IMR-90 (cell line): ENCODE results near the gene IL37.
A peak's percentile ranks its signal among the peaks of the same experiment; 100 is the strongest.

Source experiments
- POLR2A ChIP-seq: IDR thresholded peaks from 2 replicates; pipeline ENCODE4 v1.6.1; 2012; ENCODE audit warnings: mild to moderate bottlenecking, low read depth, low read length
- RAD21 ChIP-seq: IDR thresholded peaks from 2 replicates; pipeline ENCODE4 v1.6.1; 2012; ENCODE audit warnings: low read length, improper control_type of control experiment
- TF ChIP-seq, protein P1 (sequence below): conservative IDR thresholded peaks from 2 replicates; pipeline ENCODE4 v1.5.1; 2012; ENCODE audit warnings: mild to moderate bottlenecking, low read depth, low read length, improper control_type of control experiment

DNA sequence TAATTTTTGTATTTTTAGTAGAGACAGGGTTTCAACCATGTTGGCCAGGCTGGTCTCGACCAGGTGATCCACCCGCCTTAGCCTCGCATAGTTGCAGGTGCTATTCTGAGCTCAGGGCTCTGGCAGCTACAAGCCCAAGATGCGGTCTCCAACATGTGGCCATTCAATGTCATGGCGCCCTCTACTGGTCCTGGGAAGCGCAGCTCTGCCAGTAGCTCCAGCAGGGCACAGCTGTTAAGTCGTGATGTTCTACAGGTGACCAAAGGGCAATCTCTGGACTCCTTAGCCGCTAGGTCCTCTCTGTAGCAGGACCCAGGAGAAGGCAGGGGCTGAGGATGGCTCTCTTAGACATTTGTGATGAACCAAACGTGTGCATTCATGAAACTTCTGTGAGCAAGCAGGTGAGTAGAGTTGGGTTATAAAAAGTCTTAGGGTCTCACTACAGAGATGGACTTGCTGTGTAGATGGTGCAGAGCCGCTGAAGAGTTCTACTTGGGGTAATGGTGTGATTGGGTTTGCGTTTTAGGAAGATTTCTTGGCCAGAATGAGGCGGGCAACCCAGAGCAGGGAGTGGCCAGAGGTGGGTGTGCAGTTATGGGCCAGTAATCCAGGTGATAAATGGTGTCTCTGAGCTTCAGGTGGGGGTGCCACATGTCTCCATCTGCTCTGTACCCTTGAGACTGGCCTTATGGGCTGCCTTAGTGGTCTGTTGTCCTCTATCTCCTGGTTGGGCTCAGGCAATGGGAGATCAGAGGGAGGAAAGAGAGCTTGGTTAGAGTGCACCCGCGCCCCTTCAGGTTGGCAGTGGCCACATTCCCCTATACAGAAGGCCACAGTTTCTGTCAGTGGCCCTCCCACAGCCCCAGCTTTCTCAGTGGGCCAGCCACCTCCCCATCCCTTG lies 31.0 kb downstream of the IL37 start:
- TF ChIP-seq, protein P1, sequence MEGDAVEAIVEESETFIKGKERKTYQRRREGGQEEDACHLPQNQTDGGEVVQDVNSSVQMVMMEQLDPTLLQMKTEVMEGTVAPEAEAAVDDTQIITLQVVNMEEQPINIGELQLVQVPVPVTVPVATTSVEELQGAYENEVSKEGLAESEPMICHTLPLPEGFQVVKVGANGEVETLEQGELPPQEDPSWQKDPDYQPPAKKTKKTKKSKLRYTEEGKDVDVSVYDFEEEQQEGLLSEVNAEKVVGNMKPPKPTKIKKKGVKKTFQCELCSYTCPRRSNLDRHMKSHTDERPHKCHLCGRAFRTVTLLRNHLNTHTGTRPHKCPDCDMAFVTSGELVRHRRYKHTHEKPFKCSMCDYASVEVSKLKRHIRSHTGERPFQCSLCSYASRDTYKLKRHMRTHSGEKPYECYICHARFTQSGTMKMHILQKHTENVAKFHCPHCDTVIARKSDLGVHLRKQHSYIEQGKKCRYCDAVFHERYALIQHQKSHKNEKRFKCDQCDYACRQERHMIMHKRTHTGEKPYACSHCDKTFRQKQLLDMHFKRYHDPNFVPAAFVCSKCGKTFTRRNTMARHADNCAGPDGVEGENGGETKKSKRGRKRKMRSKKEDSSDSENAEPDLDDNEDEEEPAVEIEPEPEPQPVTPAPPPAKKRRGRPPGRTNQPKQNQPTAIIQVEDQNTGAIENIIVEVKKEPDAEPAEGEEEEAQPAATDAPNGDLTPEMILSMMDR: peak; percentile 90
- TF ChIP-seq RAD21: peak; percentile 92
- no peak for TF ChIP-seq POLR2A
